ENCODE measurements around the gene LAD1. TPM values are rescaled to one million over a fixed set of nuclear protein-coding genes. Genes with fewer than 3 reads are reported as not detected.

LAD1 gene
- total RNA-seq, 1 experiment from 2014 or later = 0.67 TPM

- peak; percentile 25 for DNase-seq (ENCODE audit: low spot score)
These were observed 7.2 kb downstream of the LAD1 start for GRCh38 chr1:201391651-201392511.

GRCh38 chr1:201391225-201391624 lies 7.9 kb downstream of the LAD1 start:
- DNase-seq (ENCODE audit: low spot score) = no peak

- DNase-seq (ENCODE audit: low spot score) = no peak
These were observed 10.1 kb downstream of the LAD1 start for GRCh38 chr1:201389051-201389450.

- DNase-seq (ENCODE audit: low spot score) = no peak
These were observed 12.9 kb downstream of the LAD1 start for GRCh38 chr1:201386208-201386607.

- DNase-seq (ENCODE audit: low spot score) = peak; percentile 52
These were observed 13.7 kb downstream of the LAD1 start for GRCh38 chr1:201385299-201385891.

GRCh38 chr1:201384406-201384782 lies 14.7 kb downstream of the LAD1 start:
- DNase-seq (ENCODE audit: low spot score) = no peak

GRCh38 chr1:201383647-201384405 lies 15.3 kb downstream of the LAD1 start:
- DNase-seq (ENCODE audit: low spot score) = peak; percentile 70

GRCh38 chr1:201381130-201381529 lies 18.0 kb downstream of the LAD1 start:
- no peak for DNase-seq (ENCODE audit: low spot score)

GRCh38 chr1:201379733-201380242 lies 19.3 kb downstream of the LAD1 start:
- DNase-seq (ENCODE audit: low spot score) = no peak

GRCh38 chr1:201378804-201379203 lies 20.3 kb downstream of the LAD1 start:
- no peak for DNase-seq (ENCODE audit: low spot score)

GRCh38 chr1:201377611-201378092 lies 21.5 kb downstream of the LAD1 start, which contains the start of gene TNNT2:
TNNT2 (minus strand) TSS chr1:201377680; CDS start chr1:201373254, 4,426 bp downstream.
- DNase-seq (ENCODE audit: low spot score) = no peak

GRCh38 chr1:201376464-201377374 lies 22.4 kb downstream of the LAD1 start:
- peak; percentile 62 for DNase-seq (ENCODE audit: low spot score)

- DNase-seq (ENCODE audit: low spot score) = no peak
These were observed 23.0 kb downstream of the LAD1 start for GRCh38 chr1:201376107-201376463.

GRCh38 chr1:201375169-201375568 lies 24.0 kb downstream of the LAD1 start:
- no peak for DNase-seq (ENCODE audit: low spot score)

- no peak for DNase-seq (ENCODE audit: low spot score)
These were observed 24.8 kb downstream of the LAD1 start for GRCh38 chr1:201374364-201374763.

GRCh38 chr1:201371792-201372191 lies 27.3 kb downstream of the LAD1 start:
- DNase-seq (ENCODE audit: low spot score) = no peak

- no peak for DNase-seq (ENCODE audit: low spot score)
These were observed 27.8 kb downstream of the LAD1 start for GRCh38 chr1:201371276-201371675.

GRCh38 chr1:201370500-201370899 lies 28.6 kb downstream of the LAD1 start:
- no peak for DNase-seq (ENCODE audit: low spot score)

- no peak for DNase-seq (ENCODE audit: low spot score)
These were observed 29.9 kb downstream of the LAD1 start for GRCh38 chr1:201369209-201369608.

- DNase-seq (ENCODE audit: low spot score) = no peak
These were observed 32.4 kb downstream of the LAD1 start for GRCh38 chr1:201366696-201367095.

GRCh38 chr1:201365251-201365650 lies 33.9 kb downstream of the LAD1 start:
- no peak for DNase-seq (ENCODE audit: low spot score)
